ENCODE measurements around the gene HAUS1. TPM values are rescaled to one million over a fixed set of nuclear protein-coding genes. Genes with fewer than 3 reads are reported as not detected.
"Not testable (repeated sequence)": the region's sequence is repeated elsewhere in the genome, so short reads cannot be mapped to it uniquely, and the experiment has no call there.

Gene HAUS1
- total and polyA plus RNA-seq, 8 donors, result 4.6 to 10.9 (median 8.3) TPM

GRCh38 chr18:46158499-46158898, 54.3 kb downstream of the HAUS1 start:
- Histone ChIP-seq H3K9me3 (no peaks in the 10 kb centered on the region), H3K4me1 (no peaks in the 10 kb centered on the region), H3K27ac (no peak overlapping the region), H3K36me3 (no peaks in the 10 kb centered on the region), H3K4me3 (no peak overlapping the region), H3K27me3 (no peaks in the 10 kb centered on the region)
- DNase-seq, result no peak
- ATAC-seq, result no peak
- no peak for FAIRE-seq
- 90 to 94% methylated on average over 3 of the region's 3 CpGs for WGBS, 2 donors
- no peak for TF ChIP-seq CTCF (IDR thresholded peaks at IDR 0.05)
- intact Hi-C loops (cut with DNase I), result loop anchor here in 1 of 3 donors (10.0 kb wide), 1 partner anchor 496 kb away; the partner anchor contains the start of gene LOXHD1

GRCh38 chr18:46160050-46160798, 56.0 kb downstream of the HAUS1 start:
- Histone ChIP-seq H3K4me3 (no peak overlapping the region), H3K9me3 (no peaks in the 10 kb centered on the region), H3K27ac (no peak overlapping the region), H3K36me3 (no peaks in the 10 kb centered on the region), H3K4me1 (no peaks in the 10 kb centered on the region), H3K27me3 (no peaks in the 10 kb centered on the region)
- ATAC-seq, result no peak
- no peak for DNase-seq
- FAIRE-seq, result no peak
- intact Hi-C loops (cut with DNase I), result no loop called here
- WGBS, 2 donors, result 81 to 89% methylated on average over 4 of the region's 4 CpGs
- TF ChIP-seq CTCF (IDR thresholded peaks at IDR 0.05), result no peak

DNA sequence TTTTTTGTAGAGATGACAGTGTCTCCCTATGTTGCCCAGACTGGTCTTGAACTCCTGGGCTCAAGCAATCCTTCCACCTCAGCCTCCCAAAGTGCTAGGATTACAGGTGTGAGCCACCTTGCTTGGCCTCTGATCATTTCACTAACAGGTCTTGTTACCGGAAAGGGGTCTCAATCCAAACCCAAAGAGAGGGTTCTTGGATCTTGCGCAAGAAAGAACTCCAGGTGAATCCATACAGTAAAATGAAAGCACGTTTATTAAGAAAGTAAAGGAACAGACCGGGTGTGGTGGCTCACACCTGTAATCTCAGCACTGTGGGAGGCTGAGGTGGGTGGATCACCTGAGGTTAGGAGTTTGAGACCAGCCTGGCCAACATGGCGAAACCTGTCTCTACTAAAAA, 56.7 kb downstream of the HAUS1 start:
- H3K27me3 ChIP-seq; H3K27ac ChIP-seq; intact Hi-C loops (cut with DNase I); ATAC-seq; H3K4me3 ChIP-seq; H3K9me3 ChIP-seq; DNase-seq; H3K36me3 ChIP-seq; FAIRE-seq; H3K4me1 ChIP-seq: not testable (repeated sequence)
- 91 to 96% methylated on average over 5 of the region's 5 CpGs for WGBS, 2 donors

GRCh38 chr18:46161703-46162396, 57.7 kb downstream of the HAUS1 start:
- H3K36me3 ChIP-seq, result no peaks in the 10 kb centered on the region
- TF ChIP-seq CTCF (IDR thresholded peaks at IDR 0.05), result no peak
- no peak overlapping the region for H3K4me3 ChIP-seq
- ATAC-seq (no peak), DNase-seq (no peak), FAIRE-seq (no peak)
- H3K27me3 ChIP-seq, result no peaks in the 10 kb centered on the region
- WGBS, 2 donors, result 75 to 87% methylated on average over 6 of the region's 6 CpGs
- no peaks in the 10 kb centered on the region for H3K9me3 ChIP-seq
- intact Hi-C loops (cut with DNase I), result no loop called here
- no peaks in the 10 kb centered on the region for H3K4me1 ChIP-seq
- H3K27ac ChIP-seq, result no peak overlapping the region

- no peak for DNase-seq
- FAIRE-seq, result no peak
- no peak for ATAC-seq
- H3K4me1 ChIP-seq, result no peaks in the 10 kb centered on the region
- WGBS, 2 donors, result 64 to 76% methylated on average over 3 of the region's 3 CpGs
- H3K27me3 ChIP-seq, result no peaks in the 10 kb centered on the region
- H3K27ac ChIP-seq, result no peak overlapping the region
- H3K36me3 ChIP-seq, result no peaks in the 10 kb centered on the region
- TF ChIP-seq CTCF (IDR thresholded peaks at IDR 0.05), result no peak
- no peaks in the 10 kb centered on the region for H3K9me3 ChIP-seq
- H3K4me3 ChIP-seq, result no peak overlapping the region
- intact Hi-C loops (cut with DNase I), result no loop called here
Measured at GRCh38 chr18:46163091-46163490, 58.9 kb downstream of the HAUS1 start.

Measured in pancreas (tissue), 10 donors.